Activated CD4-positive, alpha-beta T cell treated with anti-CD3 and anti-CD28 coated beads, Interleukin-2, amount 50 U/mL, for 48 hours (primary cell): Measurements from ENCODE around the gene GCKR.

Source experiments
- DNase-seq, 2 experiments: peaks; one replicate each; pipeline ENCODE4 v3.0.0-alpha.2; 2020

GCKR gene

GRCh38 chr2:27496357-27497287 lies at the start of gene GCKR:
Gene GCKR (plus strand): TSS chr2:27496839. CDS start chr2:27496905, 66 bp downstream.
- no peak for DNase-seq

DNA sequence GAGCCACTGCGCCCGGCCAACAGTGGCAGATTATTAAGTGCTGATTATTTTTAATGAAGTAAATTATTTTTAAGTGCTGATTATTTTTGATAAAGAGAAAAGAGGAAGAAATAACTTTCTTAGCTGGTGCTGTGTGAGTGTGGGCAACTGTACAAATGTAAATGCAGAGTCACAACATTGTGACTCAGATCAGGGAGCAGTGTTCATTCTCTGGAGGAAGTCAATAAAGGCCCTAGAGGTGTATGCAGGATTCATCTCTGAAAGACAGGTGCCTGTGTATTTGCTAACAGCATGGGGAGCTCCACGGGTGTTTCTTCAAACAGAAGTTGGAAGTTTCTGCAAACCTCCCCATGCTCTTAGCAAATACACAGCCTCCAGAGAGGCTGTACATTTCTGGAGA lies 48.3 kb upstream of the GCKR start:
- no peak for DNase-seq

GRCh38 chr2:27451095-27451494 lies 45.5 kb upstream of the GCKR start:
- no peak for DNase-seq

DNA sequence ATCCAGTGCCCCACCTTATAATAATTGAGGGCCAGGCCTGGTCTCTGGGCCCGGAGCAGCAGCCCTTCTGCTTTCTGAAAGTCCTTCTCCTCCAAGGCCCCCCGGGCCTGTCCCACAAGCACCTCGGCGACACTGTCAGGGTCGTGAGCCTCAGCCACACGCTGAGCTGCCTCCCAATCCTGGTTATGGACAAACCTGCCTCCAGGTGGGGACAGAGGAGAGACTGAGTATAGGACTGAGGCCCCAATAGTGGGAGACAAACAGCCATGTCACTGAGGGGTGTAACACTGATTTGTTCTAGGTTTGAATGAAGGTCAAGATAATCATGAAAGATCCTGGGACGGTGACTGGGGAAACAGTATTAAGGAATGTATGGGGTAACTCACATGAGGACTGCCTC lies 42.7 kb upstream of the GCKR start:
- no peak for DNase-seq

GRCh38 chr2:27461118-27461517 lies 35.5 kb upstream of the GCKR start:
- no peak for DNase-seq

GRCh38 chr2:27464443-27464842 lies 32.2 kb upstream of the GCKR start:
- no peak for DNase-seq

- DNase-seq = no peak
Measured at GRCh38 chr2:27471961-27472360, 24.7 kb upstream of the GCKR start.

DNA sequence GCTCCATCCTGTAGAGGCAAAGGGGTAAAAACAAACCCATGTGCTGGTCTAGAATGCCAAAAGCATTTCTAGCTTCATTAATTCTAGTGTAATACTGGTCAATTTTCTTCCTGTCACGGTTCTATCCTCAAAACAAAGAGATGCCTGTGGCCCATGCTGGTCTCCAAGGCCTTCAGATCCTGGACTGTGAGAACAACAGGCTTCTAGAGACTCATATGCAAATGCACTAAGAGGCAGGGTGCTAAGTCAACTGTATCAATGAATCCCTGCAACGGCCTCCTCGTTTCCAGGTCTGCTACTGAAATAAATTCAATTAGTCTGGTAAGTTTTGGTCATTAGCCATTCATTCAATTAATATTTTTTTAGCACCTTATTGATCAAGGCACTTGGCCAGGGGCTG lies 11.1 kb upstream of the GCKR start:
- no peak for DNase-seq

- no peak for DNase-seq
Measured at GRCh38 chr2:27489118-27489497, 7.5 kb upstream of the GCKR start.

- peak; percentile 99 for DNase-seq
Measured at GRCh38 chr2:27489498-27490397, 6.9 kb upstream of the GCKR start, which contains the start of gene IFT172. Gene IFT172 (minus strand): TSS chr2:27489743. CDS start chr2:27489653, 90 bp downstream.

- DNase-seq = no peak
Measured at GRCh38 chr2:27492557-27492956, 4.1 kb upstream of the GCKR start.

GRCh38 chr2:27493948-27494283 lies 2.7 kb upstream of the GCKR start:
- no peak for DNase-seq

DNA sequence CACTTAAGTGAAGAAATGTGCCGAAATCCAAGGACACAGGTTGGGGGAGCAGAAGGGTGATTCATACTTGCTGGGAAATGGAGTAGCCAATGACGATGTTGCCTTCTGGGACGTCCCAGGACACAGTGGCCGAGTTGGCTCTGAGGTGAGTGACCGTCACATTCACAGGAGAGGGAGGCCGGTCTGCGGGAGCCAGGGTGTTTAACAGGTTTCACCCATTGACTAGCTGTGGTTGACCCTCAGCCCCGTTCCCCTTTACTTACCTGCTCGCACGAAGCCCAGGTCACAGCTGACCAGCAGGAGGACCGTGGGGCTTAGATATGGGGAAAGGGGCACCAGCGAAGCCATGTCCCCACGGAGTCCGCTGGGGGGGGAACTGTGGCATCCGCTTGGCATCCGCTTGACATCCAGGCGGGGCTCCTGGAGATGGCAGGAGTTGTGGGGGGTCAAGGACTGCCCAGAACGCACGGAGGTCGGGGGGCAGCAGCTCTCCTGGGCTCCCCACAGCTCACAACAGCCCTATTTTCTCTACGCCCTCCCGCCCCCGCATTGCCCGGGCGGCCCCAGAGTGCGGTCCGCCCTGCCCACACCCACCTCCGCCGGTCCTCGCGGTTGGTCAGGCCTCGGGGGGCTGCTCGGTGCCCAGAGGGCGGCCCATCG lies 2.2 kb upstream of the GCKR start:
- DNase-seq = no peak

DNA sequence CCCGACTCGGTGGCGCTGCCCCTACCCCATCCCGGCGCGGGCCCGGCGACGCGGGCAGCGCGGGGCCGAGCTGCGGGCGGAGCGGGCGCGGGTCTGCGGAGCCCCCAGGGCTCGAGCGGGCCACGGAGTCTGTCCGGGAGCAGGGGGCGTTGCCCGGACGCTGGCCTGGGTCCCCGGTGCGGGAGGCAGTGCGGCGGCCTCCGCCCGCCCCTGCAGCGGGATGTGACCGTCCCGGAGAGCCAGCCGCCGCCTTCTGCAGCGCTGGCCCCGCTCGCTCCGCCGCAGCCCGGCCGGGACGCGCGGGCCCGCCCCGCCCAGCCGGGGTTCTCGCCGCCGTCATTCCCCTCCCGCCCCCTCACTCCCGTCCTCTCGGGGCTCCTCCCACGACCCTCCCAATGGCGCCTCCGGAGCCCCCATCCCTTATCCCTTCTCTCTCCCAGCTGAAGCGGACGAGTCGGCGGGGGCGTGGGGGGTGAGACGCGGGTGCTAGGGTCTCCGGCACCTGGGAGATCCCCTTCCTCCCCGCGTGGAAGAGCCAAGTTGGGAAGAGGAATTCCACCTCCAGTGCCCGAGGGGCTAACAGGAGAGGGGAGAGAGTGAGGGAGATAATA lies 1.6 kb upstream of the GCKR start, which contains the start of gene FNDC4:
FNDC4 (minus strand) TSS at position 257 of the 611 bp plus-strand sequence. CDS start 521 bp downstream, outside the sequence.
- DNase-seq = peak in 1 of 2 experiments; percentile 20

DNA sequence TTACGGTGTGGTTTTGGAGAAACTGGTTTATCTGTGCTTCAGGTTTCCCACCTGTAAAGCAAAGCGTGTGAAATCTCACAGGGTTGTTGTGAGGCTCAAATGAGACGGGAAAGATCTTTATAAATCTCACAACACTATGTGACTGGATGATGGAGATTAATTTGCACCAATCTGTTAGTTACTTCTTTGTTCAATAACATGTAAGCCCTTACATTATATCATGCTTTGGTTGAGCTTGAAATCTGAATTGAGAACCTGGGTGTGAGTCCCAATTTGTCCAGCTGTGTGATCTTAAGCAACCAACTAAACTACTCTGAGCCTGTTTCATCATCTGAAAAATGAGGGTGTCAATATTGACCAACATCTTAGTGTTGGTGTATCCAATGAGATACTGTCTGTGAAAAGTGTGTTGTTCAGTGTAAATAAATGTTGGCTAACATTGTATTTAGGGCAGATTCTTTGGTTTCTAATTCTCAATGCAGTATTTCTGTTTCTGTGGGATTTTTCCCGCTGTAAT lies 741 bp upstream of the GCKR start:
- no peak for DNase-seq

DNA sequence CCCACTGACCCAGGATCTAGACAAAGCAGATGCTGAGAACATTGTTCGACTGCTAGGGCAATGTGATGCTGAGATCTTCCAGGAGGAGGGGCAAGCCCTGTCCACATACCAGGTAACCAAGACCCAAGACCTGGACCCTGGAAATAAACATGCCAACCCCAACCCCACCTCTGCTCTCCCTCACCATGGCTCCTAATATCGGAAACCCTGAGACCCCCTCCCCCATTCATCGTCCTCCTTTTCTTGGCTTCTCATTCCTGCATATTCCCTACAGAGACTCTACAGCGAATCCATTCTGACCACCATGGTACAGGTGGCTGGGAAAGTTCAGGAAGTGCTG lies 619 bp downstream of the GCKR start:
- DNase-seq = no peak

DNA sequence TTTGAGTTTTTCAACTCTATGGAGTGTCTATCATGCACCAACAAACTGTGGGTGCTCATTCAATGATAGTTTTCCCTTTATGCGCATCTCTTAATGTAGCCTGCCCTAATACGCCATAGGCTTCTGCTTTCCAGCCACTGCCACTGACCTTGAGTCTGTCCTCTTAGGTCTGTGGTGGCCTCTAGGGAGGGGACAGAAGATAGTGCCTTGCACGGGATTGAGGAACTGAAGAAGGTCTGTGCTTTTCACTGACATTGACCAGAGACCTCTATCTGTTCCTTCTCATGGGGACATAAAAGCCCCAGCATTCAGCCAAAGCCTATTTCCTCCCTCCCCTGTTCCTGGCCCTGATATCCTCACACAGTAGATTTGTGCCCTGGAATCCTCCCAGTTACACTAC lies 2.3 kb downstream of the GCKR start:
- no peak for DNase-seq

DNA sequence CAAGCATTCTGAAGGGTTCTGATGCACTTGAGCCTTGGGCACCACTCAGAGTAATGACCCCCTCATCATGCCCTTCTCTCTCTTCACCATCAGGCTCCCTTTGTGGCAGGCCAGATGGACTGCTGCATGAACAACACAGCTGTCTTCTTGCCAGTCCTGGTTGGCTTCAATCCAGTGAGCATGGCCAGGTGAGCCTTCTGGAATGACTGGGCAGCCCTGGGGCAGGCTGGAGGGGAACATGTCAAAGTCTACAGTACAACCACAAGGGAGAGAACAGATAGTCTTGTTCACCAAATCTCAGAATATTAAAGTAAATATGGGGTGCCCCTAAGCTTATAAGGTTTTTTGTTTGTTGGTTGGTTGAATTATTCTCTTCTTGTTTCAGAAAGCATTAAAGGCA lies 4.4 kb downstream of the GCKR start:
- no peak for DNase-seq

DNA sequence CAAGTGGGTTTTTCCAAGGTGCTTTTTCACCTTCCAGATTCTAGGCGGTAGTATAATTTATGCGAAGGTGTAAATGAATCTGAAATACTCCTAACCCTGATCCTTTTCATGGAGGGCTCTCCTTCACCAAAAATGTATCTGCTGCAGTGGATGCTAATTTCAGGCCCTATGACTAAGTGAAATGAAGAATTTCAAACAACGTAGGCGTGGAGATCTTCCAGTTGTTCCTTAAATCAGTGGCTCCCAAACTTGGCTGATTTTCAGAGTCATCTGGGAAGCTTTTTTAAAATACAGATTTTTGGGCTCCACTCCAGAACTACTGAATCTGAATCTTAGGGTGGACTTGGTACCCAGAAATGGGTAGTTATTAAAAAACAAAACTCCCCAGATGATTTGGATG lies 5.5 kb downstream of the GCKR start:
- no peak for DNase-seq

GRCh38 chr2:27506587-27506986 lies 9.9 kb downstream of the GCKR start:
- DNase-seq = no peak

- DNase-seq = no peak
Measured at GRCh38 chr2:27507293-27507692, 10.7 kb downstream of the GCKR start.

DNA sequence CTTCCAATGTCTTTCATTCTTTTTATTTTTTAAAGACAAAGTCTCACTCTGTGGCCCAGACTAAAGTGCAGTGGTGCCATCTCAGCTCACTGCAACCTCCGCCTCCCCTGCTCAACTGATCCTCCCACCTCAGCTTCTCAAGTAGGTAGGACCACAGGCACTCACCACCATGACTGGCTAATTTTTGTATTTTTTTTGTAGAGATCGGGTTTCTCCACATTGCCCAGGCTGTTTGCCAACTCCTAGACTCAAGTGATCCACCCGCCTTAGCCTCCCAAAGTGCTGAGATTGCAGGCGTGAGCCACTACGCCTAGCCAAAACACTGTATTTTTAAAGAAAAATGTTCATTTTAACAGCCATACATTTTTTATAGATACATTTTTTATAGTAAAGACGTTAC lies 12.7 kb downstream of the GCKR start:
- DNase-seq = no peak
